ENCODE measurements around the gene OR2Z1. TPM values are rescaled to one million over a fixed set of nuclear protein-coding genes. Genes with fewer than 3 reads are reported as not detected.

OR2Z1 gene
- total RNA-seq, 1 experiment from 2014 or later: not detected

DNA sequence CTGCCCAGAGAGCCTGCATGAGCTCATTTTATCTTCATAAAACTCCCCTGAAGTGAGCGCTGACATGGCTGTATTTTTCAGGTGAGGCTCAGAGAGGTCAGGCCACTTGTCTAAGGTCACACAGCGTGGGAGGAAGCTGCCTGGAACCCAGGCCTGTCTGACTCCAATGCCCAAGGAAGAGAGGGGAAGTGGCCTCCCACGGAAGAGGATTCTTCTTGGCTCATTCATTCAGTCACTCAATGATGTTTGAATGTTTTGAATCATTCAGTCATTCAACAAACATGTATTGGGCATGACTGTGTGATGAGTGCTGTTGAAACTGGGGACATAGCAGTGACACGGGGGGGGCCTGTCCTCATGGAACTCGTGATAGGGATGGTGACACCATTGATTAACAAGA lies 34.9 kb upstream of the OR2Z1 start (continued):
- TF ChIP-seq POLR2AphosphoS5 (IDR thresholded peaks at IDR 0.05; ENCODE audit: low read depth, low read length) (no peak), SIN3A (IDR thresholded peaks at IDR 0.05; ENCODE audit: low read depth) (no peak), CEBPB (IDR thresholded peaks at IDR 0.05; ENCODE audit: low read depth) (no peak)
- TF ChIP-seq, protein P1, sequence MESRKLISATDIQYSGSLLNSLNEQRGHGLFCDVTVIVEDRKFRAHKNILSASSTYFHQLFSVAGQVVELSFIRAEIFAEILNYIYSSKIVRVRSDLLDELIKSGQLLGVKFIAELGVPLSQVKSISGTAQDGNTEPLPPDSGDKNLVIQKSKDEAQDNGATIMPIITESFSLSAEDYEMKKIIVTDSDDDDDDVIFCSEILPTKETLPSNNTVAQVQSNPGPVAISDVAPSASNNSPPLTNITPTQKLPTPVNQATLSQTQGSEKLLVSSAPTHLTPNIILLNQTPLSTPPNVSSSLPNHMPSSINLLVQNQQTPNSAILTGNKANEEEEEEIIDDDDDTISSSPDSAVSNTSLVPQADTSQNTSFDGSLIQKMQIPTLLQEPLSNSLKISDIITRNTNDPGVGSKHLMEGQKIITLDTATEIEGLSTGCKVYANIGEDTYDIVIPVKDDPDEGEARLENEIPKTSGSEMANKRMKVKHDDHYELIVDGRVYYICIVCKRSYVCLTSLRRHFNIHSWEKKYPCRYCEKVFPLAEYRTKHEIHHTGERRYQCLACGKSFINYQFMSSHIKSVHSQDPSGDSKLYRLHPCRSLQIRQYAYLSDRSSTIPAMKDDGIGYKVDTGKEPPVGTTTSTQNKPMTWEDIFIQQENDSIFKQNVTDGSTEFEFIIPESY (IDR thresholded peaks at IDR 0.05; ENCODE audit: extremely low read depth, insufficient replicate concordance, low read length): no peak
- TF ChIP-seq, protein P2, sequence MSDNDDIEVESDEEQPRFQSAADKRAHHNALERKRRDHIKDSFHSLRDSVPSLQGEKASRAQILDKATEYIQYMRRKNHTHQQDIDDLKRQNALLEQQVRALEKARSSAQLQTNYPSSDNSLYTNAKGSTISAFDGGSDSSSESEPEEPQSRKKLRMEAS (IDR thresholded peaks at IDR 0.05): no peak

DNA sequence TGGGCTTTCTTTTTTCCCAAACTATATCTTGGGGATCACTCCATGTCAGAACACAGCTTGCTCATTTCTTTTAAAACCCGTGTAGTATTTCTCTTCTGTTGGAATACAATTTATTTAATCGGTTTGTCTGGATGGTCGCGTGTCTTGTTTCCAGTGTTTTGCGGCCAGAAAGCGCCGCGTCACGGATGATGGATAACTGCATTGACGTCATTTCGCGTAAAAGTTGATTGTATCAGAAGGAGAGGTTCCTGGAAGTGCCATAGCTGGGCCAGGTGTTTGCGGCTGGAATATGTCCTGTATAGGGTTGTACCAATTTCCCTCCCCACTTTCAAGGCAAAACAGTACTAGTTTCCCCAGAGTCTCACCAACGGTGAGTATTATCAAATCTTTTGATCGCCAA lies 32.5 kb upstream of the OR2Z1 start:
- Histone ChIP-seq H3K9me3 (ENCODE audit: control insufficient read depth in 1 of 2, insufficient read depth in 1 of 2, low read depth in 1 of 2, low read length in 2 of 2) (no peaks in the 10 kb centered on the region), H3K4me1 (ENCODE audit: control insufficient read depth in 1 of 2, insufficient read depth in 2 of 2, low read length in 2 of 2) (no peaks in the 10 kb centered on the region; a peak in 1 of 4 replicates), H4K20me1 (ENCODE audit: insufficient read depth) (no peaks in the 10 kb centered on the region), H3K27me3 (ENCODE audit: insufficient read depth, low read length) (peaks cover 7% of the 10 kb centered on the region; the same call in 1 of the 2 replicates), H3K9ac (ENCODE audit: low read length) (no peak overlapping the region), H3K9me2 (ENCODE audit: insufficient read depth) (no peaks in the 10 kb centered on the region), H3K4me2 (ENCODE audit: low read length) (no peak overlapping the region), H2AFZ (ENCODE audit: low read depth, low read length, poor library complexity, severe bottlenecking) (no peak overlapping the region), H3K79me2 (ENCODE audit: insufficient read depth, low read length) (no peaks in the 10 kb centered on the region), H3K27ac (ENCODE audit: low read depth, low read length) (no peak overlapping the region), H3K4me3 (replicated peaks in 1 of 2; ENCODE audit: low read depth in 1 of 2, low read length in 2 of 2) (no peak overlapping the region), H3K36me3 (ENCODE audit: control insufficient read depth in 1 of 2, insufficient read depth in 2 of 2, low read length in 2 of 2) (no peaks in the 10 kb centered on the region)
- no peak for TF ChIP-seq CEBPB (IDR thresholded peaks at IDR 0.05; ENCODE audit: low read depth)
- no peak for TF ChIP-seq FOSL1 (IDR thresholded peaks at IDR 0.05; ENCODE audit: low read depth)
- no peak for TF ChIP-seq POLR2AphosphoS5 (IDR thresholded peaks at IDR 0.05; ENCODE audit: low read depth, low read length)
- TF ChIP-seq ZNF274 (IDR thresholded peaks at IDR 0.05; ENCODE audit: low read depth, low read length): no peak
- TF ChIP-seq, protein P2 (IDR thresholded peaks at IDR 0.05): no peak
- TF ChIP-seq SP1 (IDR thresholded peaks at IDR 0.05; ENCODE audit: low read depth): no peak
- TF ChIP-seq SRF (IDR thresholded peaks at IDR 0.05; ENCODE audit: low read depth): no peak
- TF ChIP-seq, protein P3, sequence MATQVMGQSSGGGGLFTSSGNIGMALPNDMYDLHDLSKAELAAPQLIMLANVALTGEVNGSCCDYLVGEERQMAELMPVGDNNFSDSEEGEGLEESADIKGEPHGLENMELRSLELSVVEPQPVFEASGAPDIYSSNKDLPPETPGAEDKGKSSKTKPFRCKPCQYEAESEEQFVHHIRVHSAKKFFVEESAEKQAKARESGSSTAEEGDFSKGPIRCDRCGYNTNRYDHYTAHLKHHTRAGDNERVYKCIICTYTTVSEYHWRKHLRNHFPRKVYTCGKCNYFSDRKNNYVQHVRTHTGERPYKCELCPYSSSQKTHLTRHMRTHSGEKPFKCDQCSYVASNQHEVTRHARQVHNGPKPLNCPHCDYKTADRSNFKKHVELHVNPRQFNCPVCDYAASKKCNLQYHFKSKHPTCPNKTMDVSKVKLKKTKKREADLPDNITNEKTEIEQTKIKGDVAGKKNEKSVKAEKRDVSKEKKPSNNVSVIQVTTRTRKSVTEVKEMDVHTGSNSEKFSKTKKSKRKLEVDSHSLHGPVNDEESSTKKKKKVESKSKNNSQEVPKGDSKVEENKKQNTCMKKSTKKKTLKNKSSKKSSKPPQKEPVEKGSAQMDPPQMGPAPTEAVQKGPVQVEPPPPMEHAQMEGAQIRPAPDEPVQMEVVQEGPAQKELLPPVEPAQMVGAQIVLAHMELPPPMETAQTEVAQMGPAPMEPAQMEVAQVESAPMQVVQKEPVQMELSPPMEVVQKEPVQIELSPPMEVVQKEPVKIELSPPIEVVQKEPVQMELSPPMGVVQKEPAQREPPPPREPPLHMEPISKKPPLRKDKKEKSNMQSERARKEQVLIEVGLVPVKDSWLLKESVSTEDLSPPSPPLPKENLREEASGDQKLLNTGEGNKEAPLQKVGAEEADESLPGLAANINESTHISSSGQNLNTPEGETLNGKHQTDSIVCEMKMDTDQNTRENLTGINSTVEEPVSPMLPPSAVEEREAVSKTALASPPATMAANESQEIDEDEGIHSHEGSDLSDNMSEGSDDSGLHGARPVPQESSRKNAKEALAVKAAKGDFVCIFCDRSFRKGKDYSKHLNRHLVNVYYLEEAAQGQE (IDR thresholded peaks at IDR 0.05; ENCODE audit: low read depth): no peak
- TF ChIP-seq ELF1 (IDR thresholded peaks at IDR 0.05; ENCODE audit: borderline replicate concordance, low read depth): no peak
- TF ChIP-seq EZH2phosphoT487 (IDR thresholded peaks at IDR 0.05; ENCODE audit: borderline replicate concordance): no peak
- no peak for TF ChIP-seq ZFX (IDR thresholded peaks at IDR 0.05)
- CTCF ChIA-PET: no interaction called here
- RAD21 ChIA-PET (ENCODE audit: low non-redundant PET in 1 of 2, low total read pairs in 2 of 2, uncharacterized antibody in 2 of 2, unreplicated experiment in 2 of 2): no interaction called here
- no peak for ATAC-seq
- BruUV-seq (replicated peaks): no TSS peak
- DNase-seq (ENCODE audit: low read depth, low spot score): no peak
- intact Hi-C loops (cut with micrococcal nuclease): no loop called here
- POLR2A ChIA-PET: no interaction called here

All from HCT116 (cell line).